Measurements from ENCODE around the gene FBXO24. TPM values are rescaled to one million over a fixed set of nuclear protein-coding genes. Genes with fewer than 3 reads are reported as not detected.

FBXO24 gene
- total and polyA plus RNA-seq, 2 of the 4 experiments (the other 2 are of a cell fraction) = 0.43 to 0.54 TPM

DNA sequence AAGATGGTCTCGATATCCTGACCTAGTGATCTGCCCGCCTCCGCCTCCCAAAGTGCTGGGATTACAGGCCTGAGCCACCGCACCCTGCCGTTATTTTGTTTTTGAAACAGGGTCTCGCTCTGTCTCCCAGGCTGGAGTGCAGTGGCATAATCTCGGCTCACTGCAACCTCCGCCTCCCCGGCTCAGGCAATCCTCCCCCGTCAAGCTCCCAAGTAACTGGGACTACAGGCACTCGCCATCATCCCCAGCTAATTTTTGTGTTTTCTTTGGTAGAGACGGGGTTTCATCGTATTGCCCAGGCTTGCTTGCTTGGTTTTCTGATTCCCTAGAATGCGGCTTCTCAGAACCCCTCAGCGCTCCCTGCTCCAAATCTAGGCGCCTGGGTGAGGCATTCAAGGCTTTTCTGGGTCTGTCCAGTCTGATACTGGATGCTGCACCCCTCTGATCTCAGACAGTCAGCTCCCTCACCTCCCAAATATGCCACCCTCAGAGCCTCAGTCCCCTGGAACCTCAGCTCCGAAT, 53.9 kb downstream of the FBXO24 start:
- no peak for DNase-seq
- no TSS peak for BruUV-seq (replicated peaks)
- Histone ChIP-seq H3K4me1 (ENCODE audit: control insufficient read depth, insufficient read depth, low read length) (no peaks in the 10 kb centered on the region), H3K9me3 (ENCODE audit: control insufficient read depth, insufficient read depth, low read length) (no peaks in the 10 kb centered on the region), H4K5ac (ENCODE audit: low read depth, low read length) (no peak overlapping the region), H2BK5ac (ENCODE audit: low read depth, low read length, poor library complexity, severe bottlenecking) (no peak overlapping the region), H3K23ac (ENCODE audit: low read depth, low read length) (no peak overlapping the region), H3K4ac (ENCODE audit: low read depth, low read length) (no peak overlapping the region), H2AK5ac (ENCODE audit: low read depth, low read length) (no peak overlapping the region), H4K8ac (ENCODE audit: low read depth in 2 of 2, low read length in 2 of 2) (no peak overlapping the region), H3K14ac (replicated peaks; ENCODE audit: low read depth, low read length) (no peak overlapping the region), H3K4me3 (ENCODE audit: insufficient read depth, low read depth, low read length) (no peak overlapping the region), H4K91ac (ENCODE audit: insufficient read depth, low read depth, low read length) (no peak overlapping the region), H3K27me3 (ENCODE audit: control insufficient read depth, insufficient read depth, low read length) (peaks cover 22% of the 10 kb centered on the region), H3K18ac (ENCODE audit: low read depth, low read length) (no peak overlapping the region), H3K9me1 (ENCODE audit: insufficient read depth, low read length) (no peaks in the 10 kb centered on the region), H2BK120ac (ENCODE audit: low read depth, low read length) (no peak overlapping the region), H2AFZ (replicated peaks; ENCODE audit: low read length, poor library complexity) (no peak overlapping the region), H2AK9ac (replicated peaks; ENCODE audit: low read depth, low read length, poor library complexity) (no peak overlapping the region), H2BK20ac (ENCODE audit: low read depth, low read length) (no peak overlapping the region), H3K4me2 (ENCODE audit: low read depth, low read length) (no peak overlapping the region), H3K27ac (ENCODE audit: insufficient read depth, low read length) (no peak overlapping the region), H4K20me1 (ENCODE audit: insufficient read depth, low read length) (no peaks in the 10 kb centered on the region), H3K36me3 (ENCODE audit: control insufficient read depth, insufficient read depth, low read length) (no peaks in the 10 kb centered on the region), H3K56ac (ENCODE audit: extremely low read depth, insufficient read depth, low read length) (no peak overlapping the region), H3K79me1 (ENCODE audit: low read depth in 1 of 2, low read length in 2 of 2) (no peaks in the 10 kb centered on the region), H3K9ac (ENCODE audit: low read depth, low read length) (no peak overlapping the region), H2BK15ac (ENCODE audit: low read depth, low read length) (no peak overlapping the region)
- CTCF ChIA-PET = no interaction called here
- 73% methylated on average over 10 of the region's 17 CpGs; no CpG with 5 or more reads in 1 of the 2 experiments for WGBS, 2 experiments (ENCODE audit: extremely low coverage in 2 of 2, insufficient read length in 1 of 2)
- POLR2A ChIA-PET (ENCODE audit: unreplicated experiment) = no interaction called here
- no peak for ATAC-seq (ENCODE audit: low read depth)
- in situ Hi-C loops (cut with MboI; ENCODE audit: low sequenced_read_pairs) (no loop called here), intact Hi-C loops (cut with micrococcal nuclease) (no loop called here), dilution Hi-C loops (cut with HindIII; ENCODE audit: low sequenced_read_pairs, unreplicated experiment) (no loop called here)
- TF ChIP-seq, protein P1, sequence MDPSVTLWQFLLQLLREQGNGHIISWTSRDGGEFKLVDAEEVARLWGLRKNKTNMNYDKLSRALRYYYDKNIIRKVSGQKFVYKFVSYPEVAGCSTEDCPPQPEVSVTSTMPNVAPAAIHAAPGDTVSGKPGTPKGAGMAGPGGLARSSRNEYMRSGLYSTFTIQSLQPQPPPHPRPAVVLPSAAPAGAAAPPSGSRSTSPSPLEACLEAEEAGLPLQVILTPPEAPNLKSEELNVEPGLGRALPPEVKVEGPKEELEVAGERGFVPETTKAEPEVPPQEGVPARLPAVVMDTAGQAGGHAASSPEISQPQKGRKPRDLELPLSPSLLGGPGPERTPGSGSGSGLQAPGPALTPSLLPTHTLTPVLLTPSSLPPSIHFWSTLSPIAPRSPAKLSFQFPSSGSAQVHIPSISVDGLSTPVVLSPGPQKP (IDR thresholded peaks at IDR 0.05; ENCODE audit: borderline replicate concordance, low read depth, low read length) = no peak
- TF ChIP-seq FOS (IDR thresholded peaks at IDR 0.05; ENCODE audit: low read depth, low read length) (no peak), MAZ (IDR thresholded peaks at IDR 0.05; ENCODE audit: borderline replicate concordance, low read depth, low read length) (no peak)
- TF ChIP-seq, protein P2, sequence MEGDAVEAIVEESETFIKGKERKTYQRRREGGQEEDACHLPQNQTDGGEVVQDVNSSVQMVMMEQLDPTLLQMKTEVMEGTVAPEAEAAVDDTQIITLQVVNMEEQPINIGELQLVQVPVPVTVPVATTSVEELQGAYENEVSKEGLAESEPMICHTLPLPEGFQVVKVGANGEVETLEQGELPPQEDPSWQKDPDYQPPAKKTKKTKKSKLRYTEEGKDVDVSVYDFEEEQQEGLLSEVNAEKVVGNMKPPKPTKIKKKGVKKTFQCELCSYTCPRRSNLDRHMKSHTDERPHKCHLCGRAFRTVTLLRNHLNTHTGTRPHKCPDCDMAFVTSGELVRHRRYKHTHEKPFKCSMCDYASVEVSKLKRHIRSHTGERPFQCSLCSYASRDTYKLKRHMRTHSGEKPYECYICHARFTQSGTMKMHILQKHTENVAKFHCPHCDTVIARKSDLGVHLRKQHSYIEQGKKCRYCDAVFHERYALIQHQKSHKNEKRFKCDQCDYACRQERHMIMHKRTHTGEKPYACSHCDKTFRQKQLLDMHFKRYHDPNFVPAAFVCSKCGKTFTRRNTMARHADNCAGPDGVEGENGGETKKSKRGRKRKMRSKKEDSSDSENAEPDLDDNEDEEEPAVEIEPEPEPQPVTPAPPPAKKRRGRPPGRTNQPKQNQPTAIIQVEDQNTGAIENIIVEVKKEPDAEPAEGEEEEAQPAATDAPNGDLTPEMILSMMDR (conservative IDR thresholded peaks at IDR 0.05; ENCODE audit: low read depth, low read length) = no peak

Measured in IMR-90 (cell line).